ENCODE results near the gene MRPL27. TPM values are rescaled to one million over a fixed set of nuclear protein-coding genes. Genes with fewer than 3 reads are reported as not detected.

MRPL27 gene
- total RNA-seq, result 88.6 and 127 TPM in 2 replicates

GRCh38 chr17:50372758-50373556 lies at the start of gene MRPL27, which contains the start of gene EME1:
Gene MRPL27, minus strand, starts transcription at chr17:50373184. Its CDS starts 14 bp downstream, at chr17:50373170.
Gene EME1, plus strand, starts transcription at chr17:50373229. Its CDS starts 1,980 bp downstream, at chr17:50375209.

GRCh38 chr17:50397111-50397918 lies 24.3 kb upstream of the MRPL27 start, which contains the start of gene LRRC59:
Gene LRRC59, minus strand, starts transcription at chr17:50397523. Its CDS starts 206 bp downstream, at chr17:50397317.

GRCh38 chr17:50345432-50346312 lies 27.3 kb downstream of the MRPL27 start, which contains the start of gene XYLT2:
Gene XYLT2, plus strand, starts transcription at chr17:50346126. Its CDS starts 15 bp downstream, at chr17:50346141.

Other genes starting within 250 kb of the MRPL27 start
- 0.23 and 1.1 TPM in 2 replicates for gene SAMD14, start 243.0 kb downstream of the MRPL27 start, total RNA-seq
- gene PPP1R9B, start 222.5 kb downstream of the MRPL27 start, total RNA-seq, result 20.5 and 30.2 TPM in 2 replicates
- gene SGCA, start 207.2 kb downstream of the MRPL27 start, total RNA-seq, result not detected in 2 replicates
- gene COL1A1, start 171.6 kb downstream of the MRPL27 start, total RNA-seq, result 14.3 and 30.7 TPM in 2 replicates
- 2.0 and 3.4 TPM in 2 replicates for gene TMEM92, start 98.7 kb downstream of the MRPL27 start, total RNA-seq
- 56.8 and 74.5 TPM in 2 replicates for gene XYLT2, start 27.1 kb downstream of the MRPL27 start, total RNA-seq
- 2.1 and 8.1 TPM in 2 replicates for gene EME1, start within 50 bp of the MRPL27 start, total RNA-seq
- 136 and 238 TPM in 2 replicates for gene LRRC59, start 24.3 kb upstream of the MRPL27 start, total RNA-seq
- gene ACSF2, start 53.0 kb upstream of the MRPL27 start, total RNA-seq, result 19.7 and 28.0 TPM in 2 replicates
- not detected in 2 replicates for gene CHAD, start 95.7 kb upstream of the MRPL27 start, total RNA-seq
- 19.5 and 24.9 TPM in 2 replicates for gene RSAD1, start 105.7 kb upstream of the MRPL27 start, total RNA-seq
- 0.62 and 1.6 TPM in 2 replicates for gene MYCBPAP, start 135.3 kb upstream of the MRPL27 start, total RNA-seq
- 83.9 and 90.6 TPM in 2 replicates for gene EPN3, start 159.6 kb upstream of the MRPL27 start, total RNA-seq
- gene SPATA20, start 174.0 kb upstream of the MRPL27 start, total RNA-seq, result 30.3 and 57.0 TPM in 2 replicates
- gene CACNA1G, start 187.5 kb upstream of the MRPL27 start, total RNA-seq, result 0.08 TPM in 1 of 2 replicates, not detected in the other

Data from hair follicular keratinocyte (primary cell).